Mammary epithelial cell (primary cell): Measurements from ENCODE around the gene ANKRD11.

Experiments used
- CTCF ChIP-seq, 2 donors: IDR thresholded peaks in 1 of 2; conservative IDR thresholded peaks in 1 of 2; 2 replicates each; pipeline ENCODE4 v1.5.1; 2011 to 2012; ENCODE audit warnings: inconsistent platforms in 2 of 2, low read length in 2 of 2, mild to moderate bottlenecking in 2 of 2, control low read depth in 1 of 2, low read depth in 1 of 2; ENCODE audit not compliant: insufficient read depth in 1 of 2; ENCODE audit errors: extremely low read depth in 1 of 2
- EZH2 ChIP-seq: IDR thresholded peaks from 2 replicates; pipeline ENCODE4 v1.6.1; 2012; ENCODE audit warnings: low read length, inconsistent platforms, borderline replicate concordance

- TF ChIP-seq CTCF (conservative IDR thresholded peaks at IDR 0.05 in 1 of 2, IDR thresholded peaks at IDR 0.05 in 1 of 2; ENCODE audit: extremely low read depth in 1 of 2, insufficient read depth in 1 of 2, low read depth in 1 of 2, low read length in 2 of 2) (no peak), EZH2 (no peak)
Observed at GRCh38 chr16:89343501-89344457, 146.6 kb downstream of the ANKRD11 start.
